T-cell (primary cell): ENCODE results near the gene RIPOR3. TPM values are rescaled to one million over a fixed set of nuclear protein-coding genes. Genes with fewer than 3 reads are reported as not detected.

Source experiments
- ATAC-seq, 4 experiments: fragments of 200-7000 bp in 3 of 4; fragments of 150-1000 bp in 1 of 4; cut with Tn5 transposase; replicated peaks in 1 of 4; 1 replicate in 3 of 4; 2 replicates in 1 of 4; pipeline ENCODE4 v1.10.0; 2021; ENCODE audit warnings: moderate library complexity in 3 of 4, mild to moderate bottlenecking in 2 of 4, moderate number of reproducible peaks in 1 of 4
- CTCF ChIA-PET, 2 donors: fragments of 300-600 bp; sonication (Branson Sonifier 250); formaldehyde crosslinking; loops; one replicate each; lab custom pipeline; 2022; ENCODE audit warnings: antibody characterized with exemption in 2 of 2; lab: Charles Lee
- POLR2A ChIA-PET, 2 donors: fragments of 300-600 bp; sonication (Branson Sonifier 250); formaldehyde crosslinking; loops; one replicate each; lab custom pipeline; 2022; ENCODE audit warnings: antibody characterized with exemption in 2 of 2; lab: Charles Lee
- DNase-seq, 35 experiments: peaks; one replicate each; pipeline versions ENCODE4 v3.0.0 to v3.0.0-alpha.2; 2013 to 2023
- H3K27ac ChIP-seq: one replicate; pipeline ENCODE4 v1.5.1; 2013; ENCODE audit warnings: low read length
- H3K27me3 ChIP-seq, 2 experiments: replicated peaks in 1 of 2; 1 replicate in 1 of 2; 2 replicates in 1 of 2; pipeline versions ENCODE4 v1.6.1 to v1.7.0; 2013; ENCODE audit warnings: low read length in 1 of 2, mixed read lengths in 1 of 2; ENCODE audit not compliant: control insufficient read depth in 2 of 2, insufficient read depth in 2 of 2; ENCODE audit errors: extremely low read depth in 1 of 2
- H3K36me3 ChIP-seq, 2 donors: 1 replicate in 1 of 2; 2 replicates in 1 of 2; pipeline versions ENCODE4 v1.6.1 to v1.7.0; 2013; ENCODE audit warnings: low read length in 1 of 2; ENCODE audit not compliant: control insufficient read depth in 2 of 2, insufficient read depth in 1 of 2; ENCODE audit errors: extremely low read depth in 1 of 2
- H3K4me1 ChIP-seq, 2 experiments: 1 replicate in 1 of 2; 2 replicates in 1 of 2; pipeline versions ENCODE4 v1.6.1 to v1.7.0; 2013; ENCODE audit warnings: low read length in 2 of 2, mixed read lengths in 1 of 2; ENCODE audit not compliant: insufficient read depth in 2 of 2, control insufficient read depth in 1 of 2; ENCODE audit errors: extremely low read depth in 1 of 2
- H3K4me3 ChIP-seq, 2 donors: 1 replicate in 1 of 2; 2 replicates in 1 of 2; pipeline versions ENCODE4 v1.5.1 to v1.7.0; 2013; ENCODE audit warnings: mild to moderate bottlenecking in 2 of 2, low read length in 1 of 2, moderate library complexity in 1 of 2; ENCODE audit not compliant: control insufficient read depth in 1 of 2; ENCODE audit errors: extremely low read depth in 1 of 2
- H3K9me3 ChIP-seq: 2 replicates; pipeline ENCODE4 v1.7.0; 2013
- H3K27ac Mint-ChIP-seq, 2 donors: one replicate each; pipeline ENCODE4 v1.8.0; 2020 to 2021; ENCODE audit warnings: mild to moderate bottlenecking in 2 of 2, mixed read lengths in 2 of 2
- H3K27me3 Mint-ChIP-seq, 2 donors: one replicate each; pipeline ENCODE4 v1.8.0; 2021 to 2022; ENCODE audit warnings: mixed read lengths in 2 of 2
- H3K36me3 Mint-ChIP-seq: one replicate; pipeline ENCODE4 v1.8.0; 2021; ENCODE audit warnings: mixed read lengths
- H3K4me1 Mint-ChIP-seq, 3 donors: one replicate each; pipeline ENCODE4 v1.8.0; 2020 to 2022; ENCODE audit warnings: mixed read lengths in 3 of 3, mild to moderate bottlenecking in 1 of 3
- H3K4me3 Mint-ChIP-seq, 3 donors: one replicate each; pipeline ENCODE4 v1.8.0; 2020 to 2022; ENCODE audit warnings: mild to moderate bottlenecking in 3 of 3, mixed read lengths in 3 of 3, moderate library complexity in 3 of 3
- H3K9me3 Mint-ChIP-seq, 3 donors: one replicate each; pipeline ENCODE4 v1.8.0; 2020 to 2022; ENCODE audit warnings: mixed read lengths in 3 of 3
- WGBS: methylation state at CpG from one replicate; pipeline ENCODE4 v1.1.5; 2013; ENCODE audit warnings: missing lambda C conversion rate; ENCODE audit not compliant: insufficient coverage; 5-methylcytosine and 5-hydroxymethylcytosine counted together
- total RNA-seq, 35 experiments: library from RNA in 6 of 35; stranded (reverse) in 6 of 35; fragments of 120-200 nt in 1 of 35; gene quantifications; one replicate each; pipeline versions ENCODE4 v1.2.1 to v1.2.4 and lab custom pipeline; 2013 to 2026

The RIPOR3 gene
- total RNA-seq, 5 donors from 2014 or later (not counting 1 experiment from before 2014, with no cell fraction given) = 0.25 to 0.88 (median 0.42) TPM

DNA sequence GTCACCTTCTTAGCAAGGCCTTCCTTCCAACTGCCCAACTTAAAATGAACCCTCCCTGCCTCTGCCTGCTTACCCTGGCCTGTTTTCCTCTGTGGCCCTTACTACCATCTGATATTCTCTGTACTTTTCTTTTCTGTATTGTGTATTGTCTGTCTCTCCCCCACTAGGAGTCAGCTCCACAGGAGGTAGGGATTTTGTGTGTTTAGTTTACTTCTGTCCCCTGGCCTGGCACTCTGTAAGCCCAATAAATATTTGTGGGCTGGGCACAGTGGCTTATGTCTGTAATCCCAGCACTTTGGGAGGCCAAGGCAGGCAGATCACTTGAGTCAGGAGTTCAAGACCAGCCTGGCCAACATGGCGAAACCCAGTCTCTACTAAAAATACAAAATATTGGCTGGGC lies 72.8 kb downstream of the RIPOR3 start:
- no CpG with 5 or more reads among the region's 1 CpG for WGBS
- Histone ChIP-seq H3K9me3 (no peaks in the 10 kb centered on the region), H3K27ac (no peak overlapping the region), H3K27me3 (peaks cover 0 to 5% of the 10 kb centered on the region in 2 experiments), H3K36me3 (no peaks in the 10 kb centered on the region), H3K4me1 (no peaks in the 10 kb centered on the region), H3K4me3 (no peak overlapping the region)
- CTCF ChIA-PET = interaction anchor here in 1 of 2 donors (0.7 kb wide), 1 partner anchor 34 kb away, joined by 4 read pairs; no protein-coding TSS in a partner anchor
- ATAC-seq (no peak), DNase-seq (no peak)
- POLR2A ChIA-PET = no interaction called here
- no peak overlapping the region for H3K4me3 Mint-ChIP-seq
- peaks cover 0 to 4% (median 0%) of the 10 kb centered on the region in 3 donors for H3K9me3 Mint-ChIP-seq
- peaks cover 0 to under 1% of the 10 kb centered on the region in 2 donors for H3K27me3 Mint-ChIP-seq
- H3K27ac Mint-ChIP-seq = no peak overlapping the region
- no peaks in the 10 kb centered on the region for H3K4me1 Mint-ChIP-seq
- no peaks in the 10 kb centered on the region for H3K36me3 Mint-ChIP-seq

DNA sequence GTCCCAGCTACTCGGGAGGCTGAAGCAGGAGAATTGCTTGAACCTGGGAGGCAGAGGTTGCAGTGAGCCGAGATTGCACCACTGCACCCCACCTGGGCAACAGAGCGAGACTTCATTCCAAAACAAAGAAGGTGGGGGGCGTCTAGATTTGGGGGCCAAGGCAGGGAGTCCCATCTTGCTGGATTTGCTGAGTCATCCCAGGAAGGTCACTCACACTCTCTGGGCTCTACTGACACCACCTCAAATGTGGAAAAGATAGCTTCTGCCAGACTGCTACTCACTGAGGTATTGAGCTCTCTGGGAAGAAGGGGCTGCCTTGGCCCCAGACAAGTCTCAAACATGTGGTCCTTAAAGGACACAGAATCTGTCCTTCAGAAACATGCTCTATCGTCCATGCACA lies 74.3 kb downstream of the RIPOR3 start:
- no peak for DNase-seq
- Histone ChIP-seq H3K27me3 (peaks cover 0 to 3% of the 10 kb centered on the region in 2 experiments), H3K27ac (no peak overlapping the region), H3K9me3 (no peaks in the 10 kb centered on the region), H3K4me1 (no peaks in the 10 kb centered on the region), H3K36me3 (no peaks in the 10 kb centered on the region), H3K4me3 (no peak overlapping the region)
- no peak for ATAC-seq
- POLR2A ChIA-PET = no interaction called here
- Mint-ChIP-seq H3K27me3 (no peaks in the 10 kb centered on the region), H3K9me3 (peaks cover 0 to 4% (median 0%) of the 10 kb centered on the region in 3 donors), H3K4me1 (no peaks in the 10 kb centered on the region), H3K27ac (no peak overlapping the region), H3K4me3 (no peak overlapping the region), H3K36me3 (no peaks in the 10 kb centered on the region)
- CTCF ChIA-PET = no interaction called here
- 65% methylated on average over 4 of the region's 5 CpGs for WGBS

DNA sequence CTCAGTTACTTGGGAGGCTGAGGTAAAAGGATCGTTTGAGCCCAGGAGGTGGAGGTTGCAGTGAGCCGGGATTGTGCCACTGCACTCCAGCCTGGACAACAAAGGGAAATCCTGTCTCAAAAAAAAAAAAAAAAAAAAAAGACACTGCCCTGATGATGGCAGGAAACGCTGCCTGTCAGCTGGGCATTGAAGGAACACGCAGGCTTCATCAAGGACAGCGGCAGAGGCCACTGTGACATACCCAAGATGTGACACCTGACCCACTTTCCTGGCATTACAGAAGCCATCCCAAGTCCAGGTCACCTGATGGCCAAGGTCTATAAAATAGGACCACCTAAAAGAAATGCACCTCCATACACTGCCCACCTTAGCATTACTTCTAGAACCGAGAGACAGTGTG lies 75.9 kb downstream of the RIPOR3 start:
- ChIA-PET POLR2A (no interaction called here), CTCF (no interaction called here)
- 88% methylated on average over 3 of the region's 6 CpGs for WGBS

DNA sequence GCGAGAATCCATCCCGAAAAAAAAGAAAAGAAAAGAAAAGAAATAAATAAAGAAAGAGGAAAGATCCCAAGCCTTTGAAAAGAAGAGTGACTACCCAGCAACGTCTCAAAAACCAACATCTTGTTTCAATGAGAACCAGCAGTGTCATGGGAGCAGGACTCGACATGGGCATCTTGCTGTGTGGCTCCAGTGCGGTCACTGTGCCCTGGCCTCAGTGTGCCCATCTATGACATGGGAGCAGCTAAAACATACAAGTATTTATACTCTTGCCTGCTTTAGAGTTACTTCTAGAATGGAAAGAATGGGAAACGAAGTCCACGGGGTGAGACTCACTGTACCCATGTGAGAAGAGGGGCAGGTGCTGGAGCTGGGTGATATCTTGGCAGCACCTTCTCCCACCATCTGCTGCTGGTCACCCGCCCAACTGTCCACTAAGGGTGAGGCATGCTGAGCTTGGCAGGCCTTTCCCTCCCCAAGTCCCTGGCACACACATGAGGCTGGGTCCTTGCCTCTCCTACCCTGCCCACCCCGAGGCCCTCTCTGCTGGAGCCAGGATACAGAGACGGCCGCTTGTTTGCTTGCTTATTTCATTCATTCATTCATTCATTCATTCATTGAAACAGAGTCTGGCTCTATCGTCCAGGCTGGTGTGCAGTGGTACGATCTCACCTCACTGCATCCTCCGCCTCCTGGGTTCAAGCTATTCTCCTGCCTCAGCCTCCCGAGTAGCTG lies 77.7 kb downstream of the RIPOR3 start:
- ChIA-PET CTCF (no interaction called here), POLR2A (interaction anchor here in 1 of 2 donors (0.5 kb wide), 1 partner anchor 20 kb away, joined by 14 read pairs; no protein-coding TSS in a partner anchor)
- Histone ChIP-seq H3K4me1 (no peaks in the 10 kb centered on the region), H3K36me3 (no peaks in the 10 kb centered on the region), H3K27me3 (peaks cover 0 to 19% of the 10 kb centered on the region in 2 experiments), H3K4me3 (no peak overlapping the region), H3K27ac (no peak overlapping the region), H3K9me3 (no peaks in the 10 kb centered on the region)
- H3K27ac Mint-ChIP-seq = no peak overlapping the region
- no peaks in the 10 kb centered on the region for H3K36me3 Mint-ChIP-seq
- H3K9me3 Mint-ChIP-seq = no peaks in the 10 kb centered on the region
- no peak for DNase-seq
- peaks cover 0 to 3% of the 10 kb centered on the region in 2 donors for H3K27me3 Mint-ChIP-seq
- H3K4me3 Mint-ChIP-seq = no peak overlapping the region
- ATAC-seq = no peak
- WGBS = 88% methylated on average over 8 of the region's 15 CpGs
- H3K4me1 Mint-ChIP-seq = no peaks in the 10 kb centered on the region

More for the DNA sequence above, 75.9 kb downstream of the RIPOR3 start:
- no peak for DNase-seq
- H3K36me3 ChIP-seq = no peaks in the 10 kb centered on the region
- Mint-ChIP-seq H3K27ac (no peak overlapping the region), H3K4me1 (no peaks in the 10 kb centered on the region), H3K4me3 (no peak overlapping the region), H3K9me3 (no peaks in the 10 kb centered on the region), H3K36me3 (no peaks in the 10 kb centered on the region), H3K27me3 (peaks cover 0 to 3% of the 10 kb centered on the region in 2 donors)
- ATAC-seq = no peak
- H3K9me3 ChIP-seq = no peaks in the 10 kb centered on the region
- H3K27me3 ChIP-seq = peaks cover 0 to 10% of the 10 kb centered on the region in 2 experiments
- H3K4me1 ChIP-seq = no peaks in the 10 kb centered on the region
- no peak overlapping the region for H3K27ac ChIP-seq
- H3K4me3 ChIP-seq = no peak overlapping the region

DNA sequence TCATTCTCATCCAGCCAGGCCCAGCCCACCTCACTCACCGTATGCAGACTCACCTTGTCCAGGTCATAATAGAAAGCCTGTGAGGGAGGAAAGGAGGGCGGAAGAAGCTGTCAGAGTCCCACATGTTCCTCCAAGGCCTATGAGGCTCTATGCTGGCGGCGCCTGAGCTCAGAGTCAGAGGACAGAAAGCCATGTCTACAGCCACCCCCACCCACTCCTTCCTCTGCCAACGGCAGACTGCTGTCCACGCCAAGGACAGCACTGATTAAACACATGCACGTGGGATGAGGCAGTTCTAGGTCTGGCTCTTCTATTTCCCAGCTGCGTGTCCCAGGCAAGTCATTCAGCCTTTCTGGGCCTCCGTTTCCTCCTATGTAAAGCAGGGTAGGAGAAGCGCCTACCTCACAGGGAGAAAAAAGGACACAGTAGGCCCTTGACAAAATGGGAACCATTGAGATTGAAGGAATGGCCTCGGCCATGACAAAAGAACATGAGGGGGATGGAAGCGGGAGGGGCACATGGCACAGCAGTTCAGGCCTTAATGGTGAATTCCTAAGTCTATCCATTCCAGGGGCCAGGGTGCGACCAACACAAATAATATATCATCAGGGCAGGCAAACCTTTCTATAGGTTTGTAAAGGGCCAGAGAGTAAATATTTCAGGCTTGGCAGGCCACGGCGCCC lies 80.1 kb downstream of the RIPOR3 start:
- DNase-seq = no peak
- H3K27me3 Mint-ChIP-seq = peaks cover 0 to 11% of the 10 kb centered on the region in 2 donors
- H3K4me3 ChIP-seq = no peak overlapping the region
- H3K27me3 ChIP-seq = peaks cover 0 to 40% of the 10 kb centered on the region in 2 experiments
- ChIA-PET CTCF (no interaction called here), POLR2A (no interaction called here)
- no peak overlapping the region for H3K4me3 Mint-ChIP-seq
- H3K36me3 ChIP-seq = no peaks in the 10 kb centered on the region
- 70% methylated on average over 6 of the region's 15 CpGs for WGBS
- H3K27ac ChIP-seq = no peak overlapping the region
- no peaks in the 10 kb centered on the region for H3K9me3 ChIP-seq
- no peaks in the 10 kb centered on the region for H3K4me1 ChIP-seq
- no peak for ATAC-seq
- no peaks in the 10 kb centered on the region for H3K9me3 Mint-ChIP-seq
- no peak overlapping the region for H3K27ac Mint-ChIP-seq
- no peaks in the 10 kb centered on the region for H3K36me3 Mint-ChIP-seq
- H3K4me1 Mint-ChIP-seq = no peaks in the 10 kb centered on the region

DNA sequence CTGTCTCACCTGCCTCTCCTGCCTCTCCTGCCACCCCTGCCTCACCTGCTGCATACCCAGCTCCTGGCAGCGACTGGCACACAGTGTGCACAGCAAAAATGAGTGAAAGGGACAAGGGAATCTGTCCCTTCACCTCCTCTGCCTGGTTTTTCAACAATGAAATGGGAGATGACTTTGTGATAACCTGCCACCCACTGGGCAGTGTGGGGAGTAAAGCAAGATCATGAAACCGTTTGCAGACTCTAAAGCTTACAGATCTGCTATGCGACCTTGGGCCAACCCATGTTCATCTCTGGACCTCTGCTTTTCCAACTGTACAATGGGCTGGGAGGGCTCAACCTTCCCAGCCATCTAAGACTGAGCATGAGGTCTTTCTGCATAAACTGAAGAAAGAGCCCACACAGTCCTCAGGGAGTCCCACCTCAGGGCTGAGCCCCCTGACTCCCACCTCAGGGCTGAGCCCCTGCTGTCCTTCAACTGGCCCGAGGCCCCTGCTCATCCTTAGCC lies 81.1 kb downstream of the RIPOR3 start:
- H3K36me3 Mint-ChIP-seq = no peaks in the 10 kb centered on the region
- H3K27me3 ChIP-seq = peaks cover 0 to 43% of the 10 kb centered on the region in 2 experiments
- WGBS = 65% methylated on average over 4 of the region's 4 CpGs
- ATAC-seq (no peak), DNase-seq (no peak)
- H3K27ac Mint-ChIP-seq = no peak overlapping the region
- H3K4me3 ChIP-seq = no peak overlapping the region
- H3K27ac ChIP-seq = no peak overlapping the region
- H3K9me3 ChIP-seq = no peaks in the 10 kb centered on the region
- H3K36me3 ChIP-seq = no peaks in the 10 kb centered on the region
- H3K27me3 Mint-ChIP-seq = peaks cover 0 to 14% of the 10 kb centered on the region in 2 donors
- no peaks in the 10 kb centered on the region for H3K4me1 ChIP-seq
- H3K4me1 Mint-ChIP-seq = no peaks in the 10 kb centered on the region
- ChIA-PET POLR2A (no interaction called here), CTCF (interaction anchor here in 1 of 2 donors (0.5 kb wide), 1 partner anchor 679 kb away, joined by 3 read pairs; no protein-coding TSS in a partner anchor)
- H3K4me3 Mint-ChIP-seq = no peak overlapping the region
- H3K9me3 Mint-ChIP-seq = no peaks in the 10 kb centered on the region
